ENCODE data around the gene SYNDIG1.
"Not testable (repeated sequence)": the region's sequence is repeated elsewhere in the genome, so short reads cannot be mapped to it uniquely, and the experiment has no call there.

SYNDIG1 gene

DNA sequence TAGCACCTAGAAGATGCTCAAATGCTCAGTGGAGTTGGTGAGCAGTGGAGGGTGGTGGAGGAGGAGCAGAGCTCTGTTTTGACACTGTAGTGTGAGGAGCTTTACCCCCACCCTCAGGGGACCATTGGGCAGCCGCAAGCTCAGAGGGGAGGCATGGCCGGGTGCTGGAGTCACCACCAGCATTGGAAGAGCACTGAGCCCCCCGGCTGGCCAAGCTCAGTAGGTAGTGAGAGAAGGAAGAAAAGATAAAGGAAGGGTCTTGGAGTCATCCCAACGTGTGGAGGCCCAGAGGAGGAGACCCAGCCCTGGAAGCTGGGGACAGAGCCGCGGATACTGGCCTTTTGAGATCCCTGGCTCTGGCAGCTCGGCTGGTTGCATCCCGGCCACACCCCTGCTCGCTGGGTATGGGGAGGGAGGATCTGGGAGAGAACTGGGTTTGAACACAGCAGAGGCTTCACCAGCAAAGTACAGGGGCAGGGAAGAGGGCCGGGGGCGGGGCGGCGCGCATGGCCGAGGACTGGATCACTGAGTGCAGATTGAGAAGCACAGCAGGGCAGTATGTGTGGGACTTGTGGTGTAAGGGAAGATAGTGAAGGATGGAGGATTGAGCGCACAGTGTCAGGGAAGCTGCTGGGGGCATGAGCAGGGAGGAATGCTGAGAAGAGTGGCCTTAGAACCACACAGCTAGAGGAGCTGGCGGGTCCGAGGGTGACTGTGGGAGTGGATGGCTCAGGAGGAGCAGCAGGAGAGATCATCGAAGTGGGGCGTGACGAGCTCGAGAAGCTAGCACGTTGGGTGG is 24.4 kb downstream of the SYNDIG1 start:
- no peak for DNase-seq (ENCODE audit: low read depth)

GRCh38 chr20:24494460-24494920 is 25.1 kb downstream of the SYNDIG1 start:
- DNase-seq (ENCODE audit: low read depth), result no peak

- DNase-seq (ENCODE audit: low read depth), result no peak
Observed at GRCh38 chr20:24495266-24495665, 25.8 kb downstream of the SYNDIG1 start.

GRCh38 chr20:24497851-24498250 is 28.4 kb downstream of the SYNDIG1 start:
- DNase-seq (ENCODE audit: low read depth), result no peak

GRCh38 chr20:24498641-24499040 is 29.2 kb downstream of the SYNDIG1 start:
- no peak for DNase-seq (ENCODE audit: low read depth)

GRCh38 chr20:24499472-24499871 is 30.0 kb downstream of the SYNDIG1 start:
- no peak for DNase-seq (ENCODE audit: low read depth)

GRCh38 chr20:24501764-24502556 is 32.5 kb downstream of the SYNDIG1 start:
- no peak for DNase-seq (ENCODE audit: low read depth)

- DNase-seq (ENCODE audit: low read depth), result no peak
Observed at GRCh38 chr20:24502661-24503060, 33.2 kb downstream of the SYNDIG1 start.

- DNase-seq (ENCODE audit: low read depth), result no peak
Observed at GRCh38 chr20:24503352-24503931, 34.0 kb downstream of the SYNDIG1 start.

DNA sequence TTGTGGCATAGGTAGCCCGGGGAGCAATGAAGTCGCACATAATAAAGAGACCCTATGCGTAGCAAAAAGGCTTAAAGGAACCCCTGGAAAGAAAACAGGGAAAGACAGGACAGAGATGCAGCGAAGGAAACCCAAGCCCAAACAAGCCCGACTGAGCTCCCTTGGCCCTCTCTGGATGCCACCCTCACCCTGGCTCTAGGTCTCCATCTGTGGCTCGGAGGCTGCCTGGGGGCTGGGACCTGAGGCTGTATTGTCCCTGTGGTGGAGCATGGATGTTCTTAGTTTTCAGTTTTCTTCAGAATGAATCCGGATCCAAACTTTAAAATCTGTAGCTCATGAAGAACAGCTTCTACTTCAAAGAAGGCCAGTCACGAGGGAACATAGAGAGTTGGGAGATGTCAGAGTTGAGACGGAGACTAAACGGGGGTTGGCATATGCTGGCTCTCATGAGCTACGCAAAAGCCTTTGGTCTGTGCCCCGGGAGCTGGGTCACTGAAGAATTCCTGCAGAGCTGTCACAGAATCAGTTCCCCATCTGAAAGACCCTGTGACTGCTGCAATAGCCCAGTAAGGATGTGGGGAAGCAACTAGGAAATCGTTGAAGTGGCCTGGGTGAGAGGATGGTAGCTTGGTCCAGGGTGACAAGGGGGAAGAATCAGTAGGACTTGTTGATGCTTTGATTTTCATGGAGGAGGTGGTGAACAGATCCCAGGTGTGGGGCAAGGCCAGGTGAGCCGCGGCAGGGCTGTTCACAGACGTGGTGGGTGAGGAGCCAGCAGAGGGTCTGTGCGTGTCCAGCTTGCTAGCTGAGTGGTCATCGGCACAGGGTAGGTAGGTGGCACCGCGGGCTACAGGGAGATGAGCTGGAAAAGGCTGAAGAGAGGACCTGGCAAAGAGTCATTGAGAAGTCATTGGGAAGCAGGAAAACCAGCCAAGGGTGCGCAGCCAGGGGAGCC is 35.2 kb downstream of the SYNDIG1 start:
- no peak for DNase-seq (ENCODE audit: low read depth)

DNA sequence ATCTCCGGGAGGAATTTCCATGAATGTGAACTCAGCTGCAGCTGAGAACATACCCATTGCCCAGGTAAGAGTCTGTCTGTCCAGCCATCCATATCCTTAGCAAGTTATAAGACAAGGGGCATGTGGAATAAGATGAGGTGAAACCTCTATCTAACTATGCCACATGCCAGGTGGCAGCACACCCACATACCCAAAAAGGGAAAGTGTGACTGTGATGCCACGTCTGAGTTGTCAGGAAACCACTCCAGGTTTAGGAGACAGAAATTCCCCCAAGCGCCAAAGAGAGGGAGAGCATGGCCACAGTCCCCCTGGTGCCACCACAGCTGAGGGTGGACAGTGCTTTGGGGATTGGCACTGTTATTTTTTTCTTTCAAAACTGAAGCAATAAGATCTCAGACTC is 36.7 kb downstream of the SYNDIG1 start:
- DNase-seq (ENCODE audit: low read depth), result no peak

- no peak for DNase-seq (ENCODE audit: low read depth)
Observed at GRCh38 chr20:24506696-24507095, 37.3 kb downstream of the SYNDIG1 start.

DNA sequence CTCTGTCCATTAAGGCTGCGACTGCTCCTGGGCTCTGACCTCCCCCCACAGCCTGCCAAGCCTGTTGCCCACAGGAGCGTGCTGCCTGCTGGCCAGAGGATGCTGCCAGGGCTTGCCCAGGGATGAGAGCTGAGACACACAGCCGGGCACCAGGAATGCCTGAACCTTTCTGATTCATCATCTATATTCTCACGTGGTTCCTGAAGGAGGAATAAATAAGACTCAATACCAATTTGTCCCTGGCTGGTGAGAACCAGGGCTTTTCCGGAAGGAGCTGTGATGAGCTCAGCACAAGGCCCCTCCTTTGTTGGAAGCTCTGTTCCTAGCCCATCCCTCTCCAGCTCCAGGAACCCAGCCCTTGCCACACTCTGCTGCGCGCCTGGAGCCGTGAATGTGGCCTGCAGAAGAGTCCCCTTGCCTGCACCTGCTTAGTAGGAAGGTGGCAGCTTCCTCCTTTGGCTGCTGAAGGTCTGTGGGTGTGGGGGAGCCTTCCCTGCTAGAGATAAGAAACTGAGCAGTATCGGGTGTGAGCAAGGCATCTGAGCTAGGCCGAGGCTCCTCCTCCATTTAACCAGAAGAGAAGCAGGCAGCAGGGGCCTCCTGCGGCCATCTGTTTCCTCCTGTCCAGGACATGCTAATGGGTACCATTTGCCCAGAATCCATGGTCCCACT is 37.9 kb downstream of the SYNDIG1 start:
- DNase-seq (ENCODE audit: low read depth), result no peak

DNA sequence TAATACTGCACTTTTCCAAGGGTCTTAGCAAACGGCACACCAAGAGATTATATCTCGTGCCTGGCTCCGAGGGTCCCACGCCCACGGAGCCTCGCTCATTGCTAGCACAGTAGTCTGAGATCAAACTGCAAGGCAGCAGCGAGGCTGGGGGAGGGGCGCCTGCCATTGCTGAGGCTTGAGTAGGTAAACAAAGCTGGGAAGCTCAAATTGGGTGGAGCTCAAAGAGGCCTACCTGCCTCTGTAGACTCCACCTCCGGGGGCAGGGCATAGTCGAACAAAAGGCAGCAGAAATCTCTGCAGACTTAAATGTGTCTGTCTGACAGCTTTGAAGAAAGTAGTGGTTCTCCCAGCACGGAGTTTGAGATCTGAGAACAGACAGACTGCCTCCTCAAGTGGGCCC is 43.0 kb downstream of the SYNDIG1 start:
- DNase-seq (ENCODE audit: low read depth), result not testable (repeated sequence)

GRCh38 chr20:24518515-24518914 is 49.1 kb downstream of the SYNDIG1 start:
- DNase-seq (ENCODE audit: low read depth), result no peak

DNA sequence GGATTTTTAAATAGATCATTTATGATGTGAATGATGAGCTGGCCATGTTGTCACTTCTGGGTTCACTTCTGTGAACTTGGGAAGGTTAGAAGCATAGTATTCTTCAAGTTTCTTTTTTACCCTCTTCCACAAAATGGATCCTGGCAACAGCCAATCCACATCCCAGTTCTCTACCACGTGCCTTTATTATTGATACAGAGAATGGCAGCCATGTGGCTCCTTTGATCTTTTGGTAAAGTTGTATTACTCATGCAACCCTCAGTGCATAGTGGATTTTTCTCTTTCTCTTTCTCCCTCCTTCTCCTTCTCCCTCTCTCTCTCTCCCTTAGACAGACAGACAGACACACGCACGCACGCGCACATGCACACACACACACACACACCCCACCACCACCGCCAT is 50.0 kb downstream of the SYNDIG1 start:
- no peak for DNase-seq (ENCODE audit: low read depth)

- no peak for DNase-seq (ENCODE audit: low read depth)
Observed at GRCh38 chr20:24521032-24521431, 51.6 kb downstream of the SYNDIG1 start.

GRCh38 chr20:24522452-24523330 is 53.3 kb downstream of the SYNDIG1 start:
- no peak for DNase-seq (ENCODE audit: low read depth)

DNA sequence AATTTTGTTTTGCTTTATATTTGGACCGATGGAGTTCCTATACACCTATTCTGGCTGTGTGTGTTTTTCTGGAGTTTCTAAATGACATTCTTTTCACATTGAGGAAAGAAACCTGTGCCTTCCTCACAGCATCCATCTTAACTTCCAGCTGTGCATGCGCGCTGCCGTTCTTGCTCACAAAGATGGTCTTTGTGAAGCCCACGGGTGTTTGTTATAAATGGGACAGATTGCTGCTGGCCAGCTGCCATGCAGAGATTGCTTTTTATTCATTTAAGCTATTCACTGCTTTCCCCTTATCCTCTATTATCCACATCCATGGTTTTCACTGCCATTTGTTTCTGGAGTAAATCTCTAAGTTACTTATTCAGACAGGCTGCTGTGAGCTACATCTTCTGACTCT is 54.2 kb downstream of the SYNDIG1 start:
- no peak for DNase-seq (ENCODE audit: low read depth)
